ENCODE data around the gene PLEKHA5. TPM values are rescaled to one million over a fixed set of nuclear protein-coding genes. Genes with fewer than 3 reads are reported as not detected.

The PLEKHA5 gene
- polyA plus RNA-seq, 1 of the 3 experiments (the other 2 are of a cell fraction) = 7.1 TPM

DNA sequence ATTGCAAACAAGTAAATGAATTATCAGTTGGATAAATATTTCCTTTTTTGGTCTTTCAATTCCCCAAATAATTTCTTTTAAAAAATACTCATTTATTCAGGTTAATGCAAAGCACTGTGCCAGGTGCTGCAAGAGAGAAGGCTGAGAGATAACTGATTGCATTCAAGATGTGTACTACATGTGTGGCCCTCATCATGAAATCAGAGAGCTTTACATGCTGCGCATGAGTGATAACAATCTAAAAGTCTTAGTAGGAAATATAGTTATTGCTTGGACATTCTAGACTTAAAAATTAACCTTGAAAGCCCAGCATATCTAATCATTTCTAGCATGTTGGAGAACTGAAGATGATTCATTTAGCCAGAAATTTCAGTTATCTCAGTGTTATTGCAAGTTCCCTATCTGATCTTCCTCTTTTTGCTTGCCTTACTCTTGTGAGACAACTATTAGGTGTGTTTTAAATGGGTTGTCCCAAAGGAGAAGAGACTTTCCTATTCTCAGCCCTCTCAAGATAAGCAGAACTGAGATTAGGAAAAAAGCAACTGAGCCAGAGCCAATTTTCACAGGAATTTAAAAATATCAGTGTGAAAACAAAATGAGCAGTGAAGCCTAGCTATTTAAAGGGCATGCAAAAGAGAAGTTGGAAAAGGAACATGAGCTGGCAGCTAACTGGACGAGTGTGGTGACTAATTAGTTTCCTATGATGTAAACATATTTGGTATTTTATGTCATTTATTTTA lies 60.9 kb downstream of the PLEKHA5 start (continued):
- TF ChIP-seq, protein P1, sequence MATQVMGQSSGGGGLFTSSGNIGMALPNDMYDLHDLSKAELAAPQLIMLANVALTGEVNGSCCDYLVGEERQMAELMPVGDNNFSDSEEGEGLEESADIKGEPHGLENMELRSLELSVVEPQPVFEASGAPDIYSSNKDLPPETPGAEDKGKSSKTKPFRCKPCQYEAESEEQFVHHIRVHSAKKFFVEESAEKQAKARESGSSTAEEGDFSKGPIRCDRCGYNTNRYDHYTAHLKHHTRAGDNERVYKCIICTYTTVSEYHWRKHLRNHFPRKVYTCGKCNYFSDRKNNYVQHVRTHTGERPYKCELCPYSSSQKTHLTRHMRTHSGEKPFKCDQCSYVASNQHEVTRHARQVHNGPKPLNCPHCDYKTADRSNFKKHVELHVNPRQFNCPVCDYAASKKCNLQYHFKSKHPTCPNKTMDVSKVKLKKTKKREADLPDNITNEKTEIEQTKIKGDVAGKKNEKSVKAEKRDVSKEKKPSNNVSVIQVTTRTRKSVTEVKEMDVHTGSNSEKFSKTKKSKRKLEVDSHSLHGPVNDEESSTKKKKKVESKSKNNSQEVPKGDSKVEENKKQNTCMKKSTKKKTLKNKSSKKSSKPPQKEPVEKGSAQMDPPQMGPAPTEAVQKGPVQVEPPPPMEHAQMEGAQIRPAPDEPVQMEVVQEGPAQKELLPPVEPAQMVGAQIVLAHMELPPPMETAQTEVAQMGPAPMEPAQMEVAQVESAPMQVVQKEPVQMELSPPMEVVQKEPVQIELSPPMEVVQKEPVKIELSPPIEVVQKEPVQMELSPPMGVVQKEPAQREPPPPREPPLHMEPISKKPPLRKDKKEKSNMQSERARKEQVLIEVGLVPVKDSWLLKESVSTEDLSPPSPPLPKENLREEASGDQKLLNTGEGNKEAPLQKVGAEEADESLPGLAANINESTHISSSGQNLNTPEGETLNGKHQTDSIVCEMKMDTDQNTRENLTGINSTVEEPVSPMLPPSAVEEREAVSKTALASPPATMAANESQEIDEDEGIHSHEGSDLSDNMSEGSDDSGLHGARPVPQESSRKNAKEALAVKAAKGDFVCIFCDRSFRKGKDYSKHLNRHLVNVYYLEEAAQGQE (IDR thresholded peaks at IDR 0.05; ENCODE audit: low read depth, low read length) = no peak
- TF ChIP-seq CHD2 (IDR thresholded peaks at IDR 0.05; ENCODE audit: low read length, partially characterized antibody) = no peak
- no peak for TF ChIP-seq FOXM1 (IDR thresholded peaks at IDR 0.05; ENCODE audit: low read depth)
- TF ChIP-seq SIN3A (IDR thresholded peaks at IDR 0.05; ENCODE audit: borderline replicate concordance, low read depth, low read length) = no peak
- TF ChIP-seq ZBTB33 (IDR thresholded peaks at IDR 0.05; ENCODE audit: borderline replicate concordance, low read depth) = no peak
- TF ChIP-seq FOSL2 (IDR thresholded peaks at IDR 0.05; ENCODE audit: borderline replicate concordance, low read depth) = peak; percentile 38; the same call in 1 of the 2 replicates
- no peak for TF ChIP-seq RXRA (IDR thresholded peaks at IDR 0.05; ENCODE audit: borderline replicate concordance, low read depth)
- TF ChIP-seq POLR2AphosphoS5 (IDR thresholded peaks at IDR 0.05; ENCODE audit: low read depth, low read length) = no peak
- no peak for TF ChIP-seq CTCF (IDR thresholded peaks at IDR 0.05)
- no peak for TF ChIP-seq ELF1 (IDR thresholded peaks at IDR 0.05)
- TF ChIP-seq, protein P2, sequence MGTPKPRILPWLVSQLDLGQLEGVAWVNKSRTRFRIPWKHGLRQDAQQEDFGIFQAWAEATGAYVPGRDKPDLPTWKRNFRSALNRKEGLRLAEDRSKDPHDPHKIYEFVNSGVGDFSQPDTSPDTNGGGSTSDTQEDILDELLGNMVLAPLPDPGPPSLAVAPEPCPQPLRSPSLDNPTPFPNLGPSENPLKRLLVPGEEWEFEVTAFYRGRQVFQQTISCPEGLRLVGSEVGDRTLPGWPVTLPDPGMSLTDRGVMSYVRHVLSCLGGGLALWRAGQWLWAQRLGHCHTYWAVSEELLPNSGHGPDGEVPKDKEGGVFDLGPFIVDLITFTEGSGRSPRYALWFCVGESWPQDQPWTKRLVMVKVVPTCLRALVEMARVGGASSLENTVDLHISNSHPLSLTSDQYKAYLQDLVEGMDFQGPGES (IDR thresholded peaks at IDR 0.05; ENCODE audit: low read depth, low read length) = no peak
